Measurements from ENCODE around the gene PHF12.

Gene PHF12

DNA sequence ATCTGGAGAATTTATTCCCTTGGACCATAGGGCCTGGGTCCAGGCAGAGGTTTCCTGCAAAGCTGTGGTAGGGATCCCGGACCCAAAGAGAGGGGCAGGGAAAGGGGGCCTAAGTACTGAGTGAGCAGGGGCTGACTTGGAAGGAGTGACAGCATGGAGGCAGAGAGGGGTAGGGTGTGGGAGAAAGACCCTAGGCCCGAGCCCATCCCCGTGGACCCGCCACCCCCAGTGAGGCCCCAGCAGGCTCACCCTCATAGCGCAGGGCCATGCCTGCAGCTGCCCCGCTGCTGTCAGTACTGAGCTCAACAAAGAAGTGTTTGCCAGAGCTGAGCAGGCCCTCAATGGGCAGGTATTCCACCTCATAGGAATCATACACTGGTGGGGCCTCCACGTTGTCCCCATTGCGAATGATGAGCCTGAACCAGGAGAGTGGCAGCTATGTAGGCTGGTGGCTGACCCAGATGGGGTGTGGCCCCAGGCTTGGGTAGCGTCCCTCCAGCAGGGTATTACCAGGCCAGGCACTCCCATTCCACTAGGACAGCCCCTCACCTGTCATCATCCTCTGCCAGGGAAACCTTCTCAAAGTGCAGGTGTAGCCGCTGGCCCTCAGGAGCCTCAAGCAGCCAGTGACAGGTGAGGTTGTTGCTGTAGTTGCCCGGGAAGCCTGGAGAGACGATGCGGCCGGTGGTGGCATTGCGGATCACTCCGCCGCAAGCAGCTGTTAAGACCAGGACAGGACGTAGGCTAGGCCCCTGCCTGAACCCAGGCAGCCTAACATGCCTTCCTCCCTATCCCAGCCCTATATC lies 9.1 kb upstream of the PHF12 start:
- TF ChIP-seq, protein P1, sequence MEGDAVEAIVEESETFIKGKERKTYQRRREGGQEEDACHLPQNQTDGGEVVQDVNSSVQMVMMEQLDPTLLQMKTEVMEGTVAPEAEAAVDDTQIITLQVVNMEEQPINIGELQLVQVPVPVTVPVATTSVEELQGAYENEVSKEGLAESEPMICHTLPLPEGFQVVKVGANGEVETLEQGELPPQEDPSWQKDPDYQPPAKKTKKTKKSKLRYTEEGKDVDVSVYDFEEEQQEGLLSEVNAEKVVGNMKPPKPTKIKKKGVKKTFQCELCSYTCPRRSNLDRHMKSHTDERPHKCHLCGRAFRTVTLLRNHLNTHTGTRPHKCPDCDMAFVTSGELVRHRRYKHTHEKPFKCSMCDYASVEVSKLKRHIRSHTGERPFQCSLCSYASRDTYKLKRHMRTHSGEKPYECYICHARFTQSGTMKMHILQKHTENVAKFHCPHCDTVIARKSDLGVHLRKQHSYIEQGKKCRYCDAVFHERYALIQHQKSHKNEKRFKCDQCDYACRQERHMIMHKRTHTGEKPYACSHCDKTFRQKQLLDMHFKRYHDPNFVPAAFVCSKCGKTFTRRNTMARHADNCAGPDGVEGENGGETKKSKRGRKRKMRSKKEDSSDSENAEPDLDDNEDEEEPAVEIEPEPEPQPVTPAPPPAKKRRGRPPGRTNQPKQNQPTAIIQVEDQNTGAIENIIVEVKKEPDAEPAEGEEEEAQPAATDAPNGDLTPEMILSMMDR (IDR thresholded peaks at IDR 0.05; ENCODE audit: borderline replicate concordance, extremely low read depth, low read length, poor library complexity, severe bottlenecking), result no peak
- TF ChIP-seq EZH2 (IDR thresholded peaks at IDR 0.05; ENCODE audit: borderline replicate concordance, low read depth, low read length, severe bottlenecking), result no peak
- Histone ChIP-seq H3K27ac (ENCODE audit: low read length) (no peak overlapping the region), H3K27me3 (ENCODE audit: insufficient read depth, low read length, poor library complexity) (no peaks in the 10 kb centered on the region), H3K36me3 (ENCODE audit: insufficient read depth, low read length) (no peaks in the 10 kb centered on the region), H3K4me2 (ENCODE audit: insufficient read depth, low read length) (no peak overlapping the region), H3K4me3 (ENCODE audit: low read depth in 1 of 2, low read length in 2 of 2) (no peak overlapping the region), H3K9ac (ENCODE audit: low read depth, low read length) (no peak overlapping the region), H3K9me3 (ENCODE audit: insufficient read depth, low read length, severe bottlenecking) (no peaks in the 10 kb centered on the region), H3K4me1 (ENCODE audit: insufficient read depth, low read length) (no peaks in the 10 kb centered on the region), H4K20me1 (ENCODE audit: insufficient read depth, low read length) (no peaks in the 10 kb centered on the region), H3K79me2 (ENCODE audit: insufficient read depth, low read length) (no peaks in the 10 kb centered on the region), H2AFZ (ENCODE audit: low read depth, low read length) (no peak overlapping the region)
- ATAC-seq (ENCODE audit: insufficient read depth, low read depth) (no peak), DNase-seq (no peak)

DNA sequence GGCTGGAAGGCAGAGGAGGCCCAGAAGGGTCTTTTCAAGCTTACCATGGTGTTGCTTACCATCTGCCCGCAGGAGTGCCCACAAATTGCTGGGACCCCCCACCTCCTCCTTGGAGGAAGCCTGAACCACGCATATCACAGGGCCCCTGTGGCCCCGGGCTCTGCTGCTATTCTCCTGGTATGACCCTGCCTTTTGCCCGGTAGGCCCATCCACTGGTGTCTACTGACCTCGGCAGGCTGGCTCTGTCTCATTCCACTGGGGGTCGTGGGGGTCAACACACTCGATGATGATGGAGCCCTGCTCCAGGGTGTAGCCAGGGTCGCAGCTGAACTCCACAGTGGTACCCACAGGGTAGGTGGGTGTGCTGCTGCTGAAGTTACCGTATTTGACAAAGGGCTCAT lies 8.2 kb upstream of the PHF12 start:
- no peak overlapping the region for H3K4me2 ChIP-seq (ENCODE audit: insufficient read depth, low read length)
- TF ChIP-seq, protein P1 (IDR thresholded peaks at IDR 0.05; ENCODE audit: borderline replicate concordance, extremely low read depth, low read length, poor library complexity, severe bottlenecking), result no peak
- TF ChIP-seq EZH2 (IDR thresholded peaks at IDR 0.05; ENCODE audit: borderline replicate concordance, low read depth, low read length, severe bottlenecking), result no peak
- DNase-seq (no peak), ATAC-seq (ENCODE audit: insufficient read depth, low read depth) (no peak)
- H3K4me1 ChIP-seq (ENCODE audit: insufficient read depth, low read length), result no peaks in the 10 kb centered on the region
- H3K9me3 ChIP-seq (ENCODE audit: insufficient read depth, low read length, severe bottlenecking), result no peaks in the 10 kb centered on the region
- H3K79me2 ChIP-seq (ENCODE audit: insufficient read depth, low read length), result no peaks in the 10 kb centered on the region
- H3K9ac ChIP-seq (ENCODE audit: low read depth, low read length), result no peak overlapping the region
- no peak overlapping the region for H3K27ac ChIP-seq (ENCODE audit: low read length)
- no peak overlapping the region for H2AFZ ChIP-seq (ENCODE audit: low read depth, low read length)
- no peak overlapping the region for H3K4me3 ChIP-seq (ENCODE audit: low read depth in 1 of 2, low read length in 2 of 2)
- no peaks in the 10 kb centered on the region for H4K20me1 ChIP-seq (ENCODE audit: insufficient read depth, low read length)
- no peaks in the 10 kb centered on the region for H3K27me3 ChIP-seq (ENCODE audit: insufficient read depth, low read length, poor library complexity)
- no peaks in the 10 kb centered on the region for H3K36me3 ChIP-seq (ENCODE audit: insufficient read depth, low read length)

- Histone ChIP-seq H3K9ac (ENCODE audit: low read depth, low read length) (no peak overlapping the region), H3K79me2 (ENCODE audit: insufficient read depth, low read length) (no peaks in the 10 kb centered on the region), H3K36me3 (ENCODE audit: insufficient read depth, low read length) (no peaks in the 10 kb centered on the region), H3K27me3 (ENCODE audit: insufficient read depth, low read length, poor library complexity) (no peaks in the 10 kb centered on the region), H3K9me3 (ENCODE audit: insufficient read depth, low read length, severe bottlenecking) (no peaks in the 10 kb centered on the region), H3K4me1 (ENCODE audit: insufficient read depth, low read length) (no peaks in the 10 kb centered on the region; the same call in 1 of the 2 replicates), H3K4me3 (ENCODE audit: low read depth in 1 of 2, low read length in 2 of 2) (no peak overlapping the region), H3K4me2 (ENCODE audit: insufficient read depth, low read length) (no peak overlapping the region), H4K20me1 (ENCODE audit: insufficient read depth, low read length) (no peaks in the 10 kb centered on the region), H2AFZ (ENCODE audit: low read depth, low read length) (no peak overlapping the region), H3K27ac (ENCODE audit: low read length) (no peak overlapping the region)
- no peak for ATAC-seq (ENCODE audit: insufficient read depth, low read depth)
- DNase-seq, result no peak
- TF ChIP-seq, protein P1 (IDR thresholded peaks at IDR 0.05; ENCODE audit: borderline replicate concordance, extremely low read depth, low read length, poor library complexity, severe bottlenecking), result no peak
- TF ChIP-seq EZH2 (IDR thresholded peaks at IDR 0.05; ENCODE audit: borderline replicate concordance, low read depth, low read length, severe bottlenecking), result no peak
These were observed 7.6 kb upstream of the PHF12 start for GRCh38 chr17:28958820-28959455.

Measured in DND-41 (cell line).